HCT116 (cell line): Measurements from ENCODE around the gene HHIPL1. TPM values are rescaled to one million over a fixed set of nuclear protein-coding genes. Genes with fewer than 3 reads are reported as not detected.

Source experiments
- ATAC-seq: fragments of 200-7000 bp; cut with Tn5 transposase; 2 replicates; pipeline ENCODE4 v1.9.1; 2020; ENCODE audit warnings: mild to moderate bottlenecking, moderate library complexity
- BruUV-seq: library from RNA; stranded (reverse); fragments of 400-500 nt; replicated peaks from 2 replicates; lab custom pipeline; 2021; lab: Mats Ljungman, UMichigan
- CTCF ChIA-PET: fragments of 300-600 bp; sonication (Branson Sonifier 250); formaldehyde crosslinking; loops from one replicate; lab custom pipeline; 2021; ENCODE audit warnings: antibody characterized with exemption; lab: Charles Lee
- POLR2A ChIA-PET: fragments of 300-600, 350-600 bp; sonication (Branson Sonifier 250); formaldehyde crosslinking; loops from one replicate; lab custom pipeline; 2021; ENCODE audit warnings: antibody characterized with exemption; lab: Charles Lee
- RAD21 ChIA-PET, 2 experiments: fragments of 300-600 bp; sonication (Branson Sonifier 250); formaldehyde crosslinking; loops; one replicate each; lab custom pipeline; 2023; ENCODE audit warnings: low total read pairs in 2 of 2; ENCODE audit not compliant: uncharacterized antibody in 2 of 2, unreplicated experiment in 2 of 2, low non-redundant PET in 1 of 2; lab: Charles Lee
- DNase-seq: peaks from one replicate; pipeline ENCODE4 v3.0.0-alpha.2; 2010; ENCODE audit warnings: low read depth, low spot score
- H2AFZ ChIP-seq: fragments of 200-600 bp; shearing (Covaris generic), sonication (generic); 2 replicates; pipeline ENCODE4 v1.6.1; 2017; ENCODE audit warnings: low read depth, mixed run types, mixed read lengths, antibody characterized with exemption, low read length; ENCODE audit not compliant: poor library complexity, severe bottlenecking
- H3K27ac ChIP-seq: 2 replicates; pipeline ENCODE4 v1.5.1; 2012; ENCODE audit warnings: low read depth, low read length
- H3K27me3 ChIP-seq: fragments of 200-600 bp; sonication (generic); 2 replicates; pipeline ENCODE4 v1.6.1; 2016; ENCODE audit warnings: mixed run types, low read length, mixed read lengths; ENCODE audit not compliant: insufficient read depth
- H3K36me3 ChIP-seq, 2 experiments: fragments of 200-500 bp in 1 of 2; fragments of 200-600 bp in 1 of 2; sonication (Bioruptor generic) in 1 of 2; sonication (generic) in 1 of 2; 2 replicates each; pipeline versions ENCODE4 v1.5.1 to v1.6.1; 2014 to 2016; ENCODE audit warnings: low read length in 2 of 2, inconsistent platforms in 1 of 2, mixed read lengths in 1 of 2, mixed run types in 1 of 2; ENCODE audit not compliant: insufficient read depth in 2 of 2, control insufficient read depth in 1 of 2
- H3K4me1 ChIP-seq, 2 experiments: fragments of 200-600 bp in 1 of 2; sonication (generic) in 1 of 2; 2 replicates each; pipeline versions ENCODE4 v1.5.1 to v1.6.1; 2012 to 2017; ENCODE audit warnings: low read length in 2 of 2, inconsistent platforms in 1 of 2, mild to moderate bottlenecking in 1 of 2, mixed read lengths in 1 of 2, mixed run types in 1 of 2, moderate library complexity in 1 of 2; ENCODE audit not compliant: insufficient read depth in 2 of 2, control insufficient read depth in 1 of 2
- H3K4me2 ChIP-seq: fragments of 200-600 bp; sonication (generic); 2 replicates; pipeline ENCODE4 v1.6.1; 2017; ENCODE audit warnings: mixed run types, low read length, mixed read lengths
- H3K4me3 ChIP-seq, 2 experiments: fragments of 200-600 bp in 1 of 2; sonication (generic) in 1 of 2; replicated peaks in 1 of 2; 2 replicates each; pipeline ENCODE4 v1.5.1; 2011 to 2016; ENCODE audit warnings: low read length in 2 of 2, control low read depth in 1 of 2, low read depth in 1 of 2, mild to moderate bottlenecking in 1 of 2, mixed read lengths in 1 of 2, mixed run types in 1 of 2
- H3K79me2 ChIP-seq: fragments of 200-600 bp; sonication (generic); 2 replicates; pipeline ENCODE4 v1.6.1; 2017; ENCODE audit warnings: mild to moderate bottlenecking, mixed run types, low read length, moderate library complexity, mixed read lengths; ENCODE audit not compliant: insufficient read depth
- H3K9ac ChIP-seq: fragments of 200-600 bp; sonication (generic); 2 replicates; pipeline ENCODE4 v1.6.1; 2016; ENCODE audit warnings: low read length, mixed read lengths
- H3K9me2 ChIP-seq: fragments of 200-600 bp; sonication (generic), shearing (Covaris generic); 2 replicates; pipeline ENCODE4 v1.6.1; 2017; ENCODE audit warnings: mixed run types, mild to moderate bottlenecking, moderate library complexity; ENCODE audit not compliant: insufficient read depth
- H3K9me3 ChIP-seq, 2 experiments: fragments of 200-500 bp in 1 of 2; fragments of 200-600 bp in 1 of 2; sonication (Bioruptor generic) in 1 of 2; sonication (generic) in 1 of 2; 2 replicates each; pipeline ENCODE4 v1.6.1; 2014 to 2017; ENCODE audit warnings: low read length in 2 of 2, mixed read lengths in 2 of 2, inconsistent platforms in 1 of 2, low read depth in 1 of 2, mild to moderate bottlenecking in 1 of 2, mixed run types in 1 of 2, moderate library complexity in 1 of 2; ENCODE audit not compliant: control insufficient read depth in 1 of 2, insufficient read depth in 1 of 2
- H4K20me1 ChIP-seq: fragments of 200-600 bp; sonication (generic), shearing (Covaris generic); 2 replicates; pipeline ENCODE4 v1.6.1; 2017; ENCODE audit warnings: mixed run types, mild to moderate bottlenecking, moderate library complexity; ENCODE audit not compliant: insufficient read depth
- ATF3 ChIP-seq: IDR thresholded peaks from 2 replicates; pipeline ENCODE4 v1.6.1; 2012
- CEBPB ChIP-seq: IDR thresholded peaks from 2 replicates; pipeline ENCODE4 v1.6.1; 2012; ENCODE audit warnings: low read depth
- EZH2 ChIP-seq: fragments of 200-600 bp; sonication (generic); IDR thresholded peaks from 2 replicates; pipeline ENCODE4 v1.6.1; 2017; ENCODE audit warnings: antibody characterized with exemption, mixed run types
- EZH2phosphoT487 ChIP-seq: fragments of 200-600 bp; IDR thresholded peaks from 2 replicates; pipeline ENCODE4 v1.6.1; 2018; ENCODE audit warnings: antibody characterized with exemption, borderline replicate concordance
- FOSL1 ChIP-seq: IDR thresholded peaks from 2 replicates; pipeline ENCODE4 v1.6.1; 2012; ENCODE audit warnings: low read depth
- POLR2A ChIP-seq: IDR thresholded peaks from 2 replicates; pipeline ENCODE4 v1.7.0; 2011; ENCODE audit warnings: borderline replicate concordance; ENCODE audit not compliant: insufficient read depth, insufficient read length; ENCODE audit errors: extremely low read depth
- RAD21 ChIP-seq: IDR thresholded peaks from 2 replicates; pipeline ENCODE4 v1.6.1; 2012; ENCODE audit warnings: low read depth, mild to moderate bottlenecking
- REST ChIP-seq: IDR thresholded peaks from 2 replicates; pipeline ENCODE4 v1.6.1; 2012; ENCODE audit warnings: low read depth
- SIN3A ChIP-seq: IDR thresholded peaks from 2 replicates; pipeline ENCODE4 v1.6.1; 2012; ENCODE audit warnings: low read depth
- YY1 ChIP-seq: IDR thresholded peaks from 2 replicates; pipeline ENCODE4 v1.6.1; 2011; ENCODE audit warnings: low read length, low read depth, moderate library complexity, mild to moderate bottlenecking; ENCODE audit not compliant: insufficient replicate concordance; ENCODE audit errors: extremely low read depth
- ZBTB33 ChIP-seq: IDR thresholded peaks from 2 replicates; pipeline ENCODE4 v1.6.1; 2011; ENCODE audit warnings: mild to moderate bottlenecking, low read length, moderate library complexity; ENCODE audit not compliant: insufficient replicate concordance; ENCODE audit errors: extremely low read depth
- ZFX ChIP-seq: fragments of 450-650 bp; IDR thresholded peaks from 2 replicates; pipeline ENCODE4 v1.6.1; 2017
- intact Hi-C: fragments of 100-400 bp; cut with micrococcal nuclease; formaldehyde crosslinking; loops from 2 replicates; pipeline ENCODE4 v1.10.0; 2022
- total RNA-seq: library from RNA; stranded (reverse); gene quantifications from one replicate; pipeline ENCODE4 v1.2.1, GENCODE V29; 2021; ENCODE audit not compliant: unreplicated experiment

HHIPL1 gene
- total RNA-seq, 1 experiment from 2014 or later: not detected

GRCh38 chr14:99662846-99663245, 17.9 kb downstream of the HHIPL1 start:
- RAD21 ChIA-PET: no interaction called here
- TF ChIP-seq ZBTB33 (no peak), EZH2 (no peak), CEBPB (no peak), FOSL1 (no peak), RAD21 (no peak), SIN3A (no peak), POLR2A (no peak)
- no peak overlapping the region for H3K4me2 ChIP-seq
- no peak overlapping the region for H3K9ac ChIP-seq
- intact Hi-C loops: no loop called here
- no peaks in the 10 kb centered on the region for H4K20me1 ChIP-seq
- no TSS peak for BruUV-seq
- POLR2A ChIA-PET: no interaction called here
- no peak overlapping the region for H3K4me3 ChIP-seq
- H3K9me3 ChIP-seq: no peaks in the 10 kb centered on the region
- H3K4me1 ChIP-seq: peaks cover 4 to 8% of the 10 kb centered on the region in 2 experiments; a peak in 3 of 4 replicates
- H3K79me2 ChIP-seq: no peaks in the 10 kb centered on the region
- H3K36me3 ChIP-seq: no peaks in the 10 kb centered on the region
- ATAC-seq: no peak
- CTCF ChIA-PET: no interaction called here
- no peak overlapping the region for H2AFZ ChIP-seq
- no peak for DNase-seq
- no peaks in the 10 kb centered on the region for H3K9me2 ChIP-seq
- 0 out of 2 replicates have a peak, but pooled peaks cover under 1% of the 10 kb centered on the region for H3K27me3 ChIP-seq
- no peak overlapping the region for H3K27ac ChIP-seq

GRCh38 chr14:99663386-99664057, 18.6 kb downstream of the HHIPL1 start:
- no peak overlapping the region for H3K4me3 ChIP-seq
- H3K36me3 ChIP-seq: no peaks in the 10 kb centered on the region
- no peaks in the 10 kb centered on the region for H3K9me2 ChIP-seq
- ChIA-PET POLR2A (no interaction called here), RAD21 (no interaction called here), CTCF (no interaction called here)
- no peaks in the 10 kb centered on the region for H3K79me2 ChIP-seq
- no peak overlapping the region for H2AFZ ChIP-seq
- H3K4me2 ChIP-seq: no peak overlapping the region
- no TSS peak for BruUV-seq
- ATAC-seq (no peak), DNase-seq (no peak)
- H3K27me3 ChIP-seq: no peaks in the 10 kb centered on the region
- H3K9me3 ChIP-seq: no peaks in the 10 kb centered on the region
- intact Hi-C loops: no loop called here
- H3K27ac ChIP-seq: no peak overlapping the region
- H3K4me1 ChIP-seq: peaks cover 4 to 8% of the 10 kb centered on the region in 2 experiments; a peak in 3 of 4 replicates
- no peaks in the 10 kb centered on the region for H4K20me1 ChIP-seq
- no peak overlapping the region for H3K9ac ChIP-seq
- TF ChIP-seq REST: no peak
- no peak for TF ChIP-seq ATF3
- TF ChIP-seq EZH2phosphoT487: no peak
- no peak for TF ChIP-seq YY1
- TF ChIP-seq ZBTB33: no peak
- TF ChIP-seq ZFX: no peak
